HG02798 (cell line): ENCODE measurements around the gene S100A7A.
"Not testable (repeated sequence)": the region's sequence is repeated elsewhere in the genome, so short reads cannot be mapped to it uniquely, and the experiment has no call there.

Experiments used
- ATAC-seq: cut with Tn5 transposase; IDR thresholded peaks from one replicate; pipeline ENCODE4 v1.9.1; 2021; ENCODE audit warnings: mild to moderate bottlenecking; ENCODE audit not compliant: unreplicated experiment, poor library complexity

S100A7A gene

GRCh38 chr1:153394391-153394790, 21.9 kb upstream of the S100A7A start:
- ATAC-seq = no peak

DNA sequence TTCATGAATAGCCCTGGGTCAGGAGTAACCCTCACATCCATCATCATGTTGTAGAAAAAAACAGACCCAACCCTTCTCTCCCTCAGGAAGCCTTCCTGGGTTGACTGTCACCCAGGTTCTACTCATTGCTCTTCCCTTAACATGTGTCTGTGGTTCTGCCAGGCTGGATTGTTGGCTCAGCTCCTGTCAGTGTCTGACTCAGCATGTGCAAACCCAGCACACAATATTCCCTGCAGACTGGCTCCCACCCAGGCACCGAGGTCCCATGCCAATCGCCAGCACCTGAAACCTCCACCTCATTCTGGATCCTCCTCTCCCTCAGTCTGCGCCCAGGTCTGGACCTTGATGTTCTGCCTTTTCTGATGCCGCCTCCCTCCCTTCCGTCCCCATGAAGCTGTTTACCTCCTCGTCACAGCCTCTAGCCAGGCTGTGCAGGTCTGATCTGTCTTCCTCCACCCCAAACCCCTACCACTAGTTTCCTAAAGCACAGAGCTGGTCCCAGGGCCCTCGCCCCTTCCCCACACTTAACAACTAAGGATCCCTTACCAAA, 21.1 kb upstream of the S100A7A start:
- no peak for ATAC-seq

- no peak for ATAC-seq
Observed at GRCh38 chr1:153395776-153396175, 20.5 kb upstream of the S100A7A start.

DNA sequence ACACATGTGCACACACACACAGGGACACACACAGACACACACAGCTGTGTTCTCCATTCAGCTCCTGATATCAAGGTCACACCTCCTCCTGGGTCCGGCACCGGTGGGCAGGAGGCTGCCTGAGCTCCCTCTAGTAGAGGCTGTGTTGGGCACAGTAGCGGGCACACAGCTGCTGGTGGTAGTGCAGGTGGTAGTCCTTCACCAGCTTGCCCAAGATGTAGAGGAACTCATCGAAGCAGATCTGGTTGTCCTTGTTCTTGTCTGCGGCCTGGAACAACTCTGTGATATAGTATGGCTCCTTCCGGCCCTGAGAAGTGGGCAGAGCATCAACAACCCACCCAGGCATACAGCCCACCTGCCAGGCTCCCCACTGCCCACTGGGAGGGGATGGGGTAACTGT, 19.9 kb upstream of the S100A7A start:
- no peak for ATAC-seq

DNA sequence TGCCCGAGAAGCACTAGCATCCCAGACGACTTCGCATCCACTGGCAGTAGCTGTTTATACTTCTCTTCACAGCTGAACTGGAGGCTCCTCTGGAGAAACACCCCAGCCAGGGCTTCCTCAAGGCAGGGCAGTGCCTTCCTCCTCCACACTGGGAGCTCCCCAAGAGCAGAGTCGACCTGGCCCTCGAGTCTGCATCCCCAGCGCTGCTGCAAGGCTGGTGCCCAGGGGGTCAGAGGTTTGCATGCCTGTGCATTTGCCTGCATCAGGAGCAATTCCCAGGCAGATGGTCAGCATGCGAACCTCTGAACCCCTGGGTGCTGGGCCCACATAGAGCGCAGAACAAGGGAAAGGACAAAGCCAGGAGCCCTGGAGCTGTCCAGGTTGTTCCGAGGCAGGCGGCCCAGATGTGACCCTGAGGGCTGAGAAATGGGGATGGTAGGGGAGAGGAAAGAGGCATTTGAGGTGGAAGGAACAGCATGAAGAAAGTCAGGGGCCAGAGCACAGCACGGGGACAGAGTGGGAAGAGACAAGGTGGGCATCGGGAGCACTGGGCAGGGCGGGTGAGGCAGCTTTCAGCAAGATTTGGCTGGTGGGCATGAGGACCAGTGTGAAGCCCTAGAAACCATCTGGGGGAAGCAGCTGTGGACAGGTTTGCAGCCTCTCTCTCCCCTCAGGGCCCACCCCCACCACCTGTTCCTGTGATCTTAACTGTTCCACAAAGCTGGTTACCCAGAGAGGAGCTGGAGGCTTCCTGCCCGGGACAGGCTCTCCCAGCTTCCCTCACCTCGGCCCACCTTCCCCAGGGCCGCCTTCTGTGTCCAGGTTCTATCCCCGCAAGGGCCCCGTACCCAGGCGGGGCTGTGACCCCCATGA, 19.0 kb upstream of the S100A7A start:
- no peak for ATAC-seq

GRCh38 chr1:153397924-153398651, 18.2 kb upstream of the S100A7A start:
- no peak for ATAC-seq

DNA sequence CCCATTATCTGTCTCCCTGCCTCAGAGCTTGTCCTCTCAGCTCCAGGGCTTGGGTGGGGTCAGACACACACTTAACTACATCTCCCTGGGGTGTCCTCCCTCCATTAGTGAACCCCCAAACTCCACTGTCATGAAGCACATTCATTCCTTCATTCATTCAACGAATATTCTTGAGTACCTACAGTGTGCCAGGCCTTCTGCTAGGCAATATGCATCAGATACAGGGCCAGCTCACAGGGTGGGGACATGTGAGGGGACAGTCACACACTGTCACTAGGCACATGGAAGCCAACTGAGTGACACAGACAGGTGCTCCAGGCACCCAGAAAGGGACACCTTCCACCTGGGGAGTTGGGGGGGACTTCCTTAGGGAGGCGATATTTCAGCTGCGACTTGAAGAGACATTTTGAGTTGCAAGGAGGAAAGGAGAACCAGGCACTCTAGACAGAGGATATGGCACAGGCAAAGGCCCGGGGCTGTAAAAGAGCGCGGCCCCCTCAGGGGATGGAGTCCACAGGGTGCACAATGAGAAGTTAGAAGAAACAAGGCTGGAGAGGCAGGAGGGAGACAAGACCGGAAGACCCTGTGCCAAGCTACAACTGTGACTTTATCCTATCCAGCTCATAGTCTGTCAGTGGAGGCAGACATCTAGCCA, 16.8 kb upstream of the S100A7A start:
- ATAC-seq = no peak

DNA sequence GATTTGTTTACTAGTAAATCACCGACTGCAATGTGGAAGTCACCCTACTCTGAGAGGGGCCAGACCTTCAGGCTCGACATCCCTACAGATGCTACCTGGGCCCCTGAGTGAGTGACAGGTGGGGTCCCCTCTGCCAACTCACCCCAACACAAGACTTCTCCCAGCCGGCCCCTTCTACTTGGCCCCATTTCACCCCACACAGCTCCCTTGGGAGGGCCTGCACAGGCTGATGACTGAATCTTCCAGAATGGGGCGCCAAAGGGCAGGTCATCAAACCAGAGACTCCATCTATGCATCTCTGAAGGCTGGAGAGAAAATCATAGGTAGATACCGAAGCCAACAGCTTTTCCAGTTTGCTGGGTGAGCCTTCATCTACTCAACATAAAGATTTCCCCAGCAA, 16.1 kb upstream of the S100A7A start:
- ATAC-seq = no peak

DNA sequence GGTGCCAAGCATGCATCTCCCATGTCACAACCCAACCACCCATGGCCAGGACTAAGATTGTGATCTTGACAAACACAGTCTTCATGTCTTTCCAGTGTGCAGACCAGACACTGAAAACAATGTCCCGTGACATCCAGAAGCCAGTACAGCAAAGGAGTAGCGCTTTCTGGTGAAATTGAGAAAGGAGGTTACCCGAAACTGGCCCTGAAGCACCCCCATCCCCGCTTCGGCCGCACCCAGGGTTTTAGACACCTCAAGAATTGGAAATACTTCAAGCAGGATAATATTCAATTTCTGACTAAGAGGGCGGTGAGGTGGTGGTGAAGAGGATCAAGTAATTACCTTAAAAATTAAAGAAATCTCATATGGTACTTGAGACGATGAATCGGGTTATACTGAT, 14.9 kb upstream of the S100A7A start:
- ATAC-seq = no peak

DNA sequence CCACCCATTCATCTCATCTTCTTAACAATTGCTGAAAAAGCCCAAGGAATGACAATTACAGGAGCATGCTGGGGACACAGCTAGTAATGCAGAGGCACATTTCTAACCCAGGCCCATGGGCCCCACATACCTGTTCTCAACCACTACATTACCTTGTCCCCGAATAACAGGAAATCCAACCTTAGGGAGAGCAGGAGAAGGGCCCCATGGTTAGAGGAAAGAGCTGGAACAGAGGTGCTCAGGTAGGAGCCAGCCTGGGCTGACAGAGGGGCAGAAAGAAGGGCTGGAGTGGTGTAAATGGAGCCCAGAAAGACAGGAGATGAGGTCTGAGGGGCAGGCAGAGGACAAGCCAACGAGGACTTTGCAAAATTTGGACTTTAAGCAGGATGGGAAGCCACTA, 14.1 kb upstream of the S100A7A start:
- no peak for ATAC-seq

GRCh38 chr1:153403421-153404085, 12.8 kb upstream of the S100A7A start:
- no peak for ATAC-seq

DNA sequence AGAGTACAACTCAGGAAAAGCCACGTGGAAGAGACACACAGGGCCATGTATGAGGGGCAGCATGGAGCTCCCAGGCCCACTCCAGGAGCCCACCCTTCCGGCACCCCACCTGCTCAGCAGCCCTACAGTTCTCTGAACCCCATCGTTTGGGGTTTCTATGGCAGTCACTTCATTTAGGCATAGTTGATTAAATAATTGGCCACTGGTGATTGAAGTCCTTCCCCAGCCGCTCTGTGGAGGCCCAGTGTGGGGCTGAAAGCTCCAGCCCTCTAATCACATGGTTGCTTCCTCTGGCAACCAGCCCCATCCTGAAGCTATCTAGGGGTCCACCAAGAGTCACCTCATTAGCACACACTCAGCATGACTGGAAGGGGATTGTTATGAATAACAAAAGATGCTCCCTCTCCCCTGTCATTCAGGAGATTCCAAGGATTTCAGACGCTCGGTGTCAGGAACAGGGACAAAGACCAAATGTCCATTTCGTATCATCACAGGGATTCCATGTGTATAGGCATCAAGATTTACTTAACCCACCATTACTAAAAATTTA, 12.2 kb upstream of the S100A7A start:
- ATAC-seq = no peak

- no peak for ATAC-seq
Observed at GRCh38 chr1:153404768-153405167, 11.6 kb upstream of the S100A7A start.

- not testable (repeated sequence) for ATAC-seq
Observed at GRCh38 chr1:153405825-153406599, 10.3 kb upstream of the S100A7A start.

DNA sequence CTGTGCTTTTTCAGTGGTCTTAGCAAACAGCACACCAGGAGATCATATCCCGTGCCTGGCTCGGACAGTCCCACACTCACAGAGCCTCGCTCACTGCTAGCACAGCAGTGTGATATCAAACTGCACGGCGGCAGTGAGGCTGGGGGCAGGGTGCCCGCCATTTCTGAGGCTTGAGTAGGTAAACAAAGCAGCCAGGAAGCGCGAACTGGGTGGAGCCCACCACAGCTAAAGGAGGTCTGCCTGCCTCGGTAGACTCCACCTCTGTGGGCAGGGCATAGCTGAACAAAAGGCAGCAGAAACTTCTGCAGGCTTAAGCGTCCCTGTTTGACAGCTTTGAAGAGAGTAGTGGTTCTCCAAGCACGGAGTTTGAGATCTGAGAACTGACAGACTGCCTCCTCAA, 9.0 kb upstream of the S100A7A start:
- ATAC-seq = not testable (repeated sequence)

DNA sequence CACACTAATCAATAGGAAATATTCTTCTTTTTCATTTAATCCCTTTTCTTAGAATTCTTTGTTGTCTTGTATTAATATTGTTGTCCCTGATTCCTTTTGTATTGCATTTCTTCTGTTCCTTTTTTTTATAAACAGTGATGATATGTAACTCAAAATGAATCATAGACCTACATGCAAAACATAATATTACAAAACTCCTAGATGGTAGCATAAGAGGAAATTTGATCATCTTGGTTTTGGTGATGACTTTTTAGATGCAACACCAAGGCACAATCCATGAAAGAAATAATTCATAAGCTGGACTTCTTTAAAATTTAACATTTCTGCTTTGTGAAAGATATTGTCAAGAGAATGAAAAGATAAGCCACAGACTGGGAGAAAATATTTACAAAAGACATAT, 2.4 kb upstream of the S100A7A start:
- ATAC-seq = not testable (repeated sequence)

- no peak for ATAC-seq
Observed at GRCh38 chr1:153417136-153417888, 992 bp downstream of the S100A7A start.

DNA sequence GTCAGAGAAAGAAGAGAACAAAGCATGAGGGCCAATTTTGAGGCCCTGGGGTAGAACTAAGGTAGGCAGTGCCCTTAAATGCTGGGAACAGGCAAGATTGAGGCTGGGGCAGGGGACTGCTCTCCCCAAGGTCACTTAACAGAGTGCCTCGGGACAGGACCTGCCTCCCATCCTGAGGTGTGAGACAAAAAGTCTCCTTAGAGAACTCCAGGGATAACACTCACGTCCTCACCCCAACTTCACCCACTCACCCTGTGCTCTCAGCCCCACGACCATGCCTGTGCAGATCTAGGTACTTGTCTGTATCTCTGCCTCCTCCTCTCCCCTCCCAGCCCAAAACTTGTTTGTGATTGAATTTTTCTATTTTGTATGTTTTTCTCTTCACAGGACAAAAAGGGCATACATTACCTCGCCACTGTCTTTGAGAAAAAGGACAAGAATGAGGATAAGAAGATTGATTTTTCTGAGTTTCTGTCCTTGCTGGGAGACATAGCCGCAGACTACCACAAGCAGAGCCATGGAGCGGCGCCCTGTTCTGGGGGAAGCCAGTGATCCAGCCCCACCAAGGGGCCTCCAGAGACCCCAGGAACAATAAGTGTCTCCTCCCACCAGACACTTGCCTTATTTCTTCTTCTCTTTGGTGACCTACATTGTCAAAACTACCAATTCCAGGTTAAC, 2.6 kb downstream of the S100A7A start:
- not testable (repeated sequence) for ATAC-seq
